ENCODE data around the gene CRISP2. TPM values are rescaled to one million over a fixed set of nuclear protein-coding genes. Genes with fewer than 3 reads are reported as not detected.
"Not testable (repeated sequence)": the region's sequence is repeated elsewhere in the genome, so short reads cannot be mapped to it uniquely, and the experiment has no call there.

The CRISP2 gene
- total RNA-seq, 1 donor from 2014 or later = not detected

DNA sequence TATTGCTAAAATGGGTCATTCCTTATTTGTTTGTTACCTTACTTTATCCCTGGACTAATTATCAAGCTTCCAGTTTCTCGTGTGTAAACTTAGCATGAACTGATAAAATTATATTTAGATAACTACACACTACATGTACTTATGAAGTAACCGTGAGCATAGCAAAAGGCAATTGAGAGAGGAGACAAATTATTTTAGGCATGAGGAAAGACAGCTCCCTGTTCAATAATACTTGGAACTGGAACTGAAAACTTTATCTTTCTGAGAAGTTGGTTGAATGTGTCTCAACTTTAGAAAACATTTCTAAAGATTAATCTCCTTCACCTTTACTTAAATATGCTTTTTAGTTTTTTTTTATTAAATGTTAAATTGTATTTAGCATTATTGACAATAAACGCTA, 19.4 kb upstream of the CRISP2 start:
- no peak overlapping the region for H3K27ac Mint-ChIP-seq
- Histone ChIP-seq H3F3A (ENCODE audit: low read depth) (no peaks in the 10 kb centered on the region), H3K9me3 (ENCODE audit: low read depth) (no peaks in the 10 kb centered on the region), H4K20me1 (ENCODE audit: low read depth) (no peaks in the 10 kb centered on the region), H3K4me1 (no peaks in the 10 kb centered on the region), H3K9ac (no peak overlapping the region), H2AFZ (replicated peaks) (no peak overlapping the region), H3K4me3 (no peak overlapping the region), H3K27ac (no peak overlapping the region), H3K27me3 (no peaks in the 10 kb centered on the region), H3K4me2 (no peak overlapping the region), H3K36me3 (no peaks in the 10 kb centered on the region), H3K79me2 (ENCODE audit: low read depth) (no peaks in the 10 kb centered on the region)
- no peaks in the 10 kb centered on the region for H3K27me3 Mint-ChIP-seq (ENCODE audit: insufficient read depth, low read depth)
- DNase-seq (ENCODE audit: low spot score) = no peak
- TF ChIP-seq CTCF (IDR thresholded peaks at IDR 0.05) = no peak
- TF ChIP-seq EZH2phosphoT487 (IDR thresholded peaks at IDR 0.05) = no peak
- H3K36me3 Mint-ChIP-seq = no peaks in the 10 kb centered on the region
- no peak overlapping the region for H3K4me3 Mint-ChIP-seq
- H3K4me1 Mint-ChIP-seq = no peaks in the 10 kb centered on the region
- H3K9me3 Mint-ChIP-seq = no peaks in the 10 kb centered on the region

DNA sequence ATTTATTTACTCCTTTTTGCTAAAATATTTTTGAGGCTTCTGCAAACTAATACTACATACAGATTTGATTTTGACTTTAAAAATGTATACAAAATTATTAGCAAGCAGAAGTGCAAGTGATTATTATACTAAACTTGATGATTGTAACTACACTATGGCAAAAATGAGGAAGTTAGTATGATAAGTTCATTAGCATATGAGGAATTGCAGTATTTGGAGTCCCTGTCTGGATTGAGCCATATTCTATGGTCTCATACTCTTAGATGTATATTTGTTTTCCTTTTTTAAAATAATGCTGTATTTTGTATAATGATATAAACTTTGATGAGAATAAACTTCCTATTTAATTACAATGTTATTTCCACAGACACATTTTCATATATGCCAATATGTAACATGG, 16.9 kb upstream of the CRISP2 start:
- H3K4me1 ChIP-seq = no peaks in the 10 kb centered on the region
- Mint-ChIP-seq H3K27me3 (ENCODE audit: insufficient read depth, low read depth) (no peaks in the 10 kb centered on the region), H3K4me1 (no peaks in the 10 kb centered on the region), H3K9me3 (no peaks in the 10 kb centered on the region), H3K36me3 (no peaks in the 10 kb centered on the region), H3K4me3 (no peak overlapping the region), H3K27ac (no peak overlapping the region)
- no peak overlapping the region for H3K27ac ChIP-seq
- no peak for DNase-seq (ENCODE audit: low spot score)
- no peak overlapping the region for H2AFZ ChIP-seq (replicated peaks)
- no peak overlapping the region for H3K9ac ChIP-seq
- no peaks in the 10 kb centered on the region for H3F3A ChIP-seq (ENCODE audit: low read depth)
- H3K27me3 ChIP-seq = no peaks in the 10 kb centered on the region
- no peak overlapping the region for H3K4me3 ChIP-seq
- H4K20me1 ChIP-seq (ENCODE audit: low read depth) = no peaks in the 10 kb centered on the region
- no peaks in the 10 kb centered on the region for H3K79me2 ChIP-seq (ENCODE audit: low read depth)
- TF ChIP-seq EZH2phosphoT487 (IDR thresholded peaks at IDR 0.05) = no peak
- TF ChIP-seq EZH2 (IDR thresholded peaks at IDR 0.05) = no peak
- H3K9me3 ChIP-seq (ENCODE audit: low read depth) = no peaks in the 10 kb centered on the region
- no peak overlapping the region for H3K4me2 ChIP-seq
- no peaks in the 10 kb centered on the region for H3K36me3 ChIP-seq

DNA sequence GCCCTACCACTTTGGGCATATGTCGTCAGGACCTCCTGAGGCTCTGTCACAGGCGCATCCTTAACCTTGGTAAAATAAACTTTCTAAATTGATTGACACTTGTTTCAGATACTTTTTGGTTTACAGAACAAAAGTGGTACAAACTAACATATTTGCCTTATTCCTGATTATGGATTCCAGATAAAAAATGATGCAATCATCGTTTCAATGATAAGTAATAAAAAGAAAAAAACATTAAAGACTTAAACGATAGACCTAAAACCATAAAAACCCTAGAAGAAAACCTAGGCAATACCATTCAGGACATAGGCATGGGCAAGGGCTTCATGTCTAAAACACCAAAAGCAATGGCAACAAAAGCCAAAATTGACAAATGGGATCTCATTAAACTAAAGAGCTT, 10.6 kb upstream of the CRISP2 start:
- H2AFZ ChIP-seq (replicated peaks); H3K4me3 Mint-ChIP-seq; H3K36me3 ChIP-seq; H3K79me2 ChIP-seq (ENCODE audit: low read depth); H3K27me3 Mint-ChIP-seq (ENCODE audit: insufficient read depth, low read depth); H3K9ac ChIP-seq; H3K4me1 ChIP-seq; H3K27ac Mint-ChIP-seq; H3K4me1 Mint-ChIP-seq; DNase-seq (ENCODE audit: low spot score); H4K20me1 ChIP-seq (ENCODE audit: low read depth); H3K27ac ChIP-seq; H3K36me3 Mint-ChIP-seq; H3F3A ChIP-seq (ENCODE audit: low read depth); H3K4me2 ChIP-seq; H3K27me3 ChIP-seq; H3K4me3 ChIP-seq; H3K9me3 ChIP-seq (ENCODE audit: low read depth): not testable (repeated sequence)
- peaks cover 14% of the 10 kb centered on the region for H3K9me3 Mint-ChIP-seq

GRCh38 chr6:49721297-49721696, 8.0 kb upstream of the CRISP2 start:
- no peak overlapping the region for H3K27ac Mint-ChIP-seq
- H3K4me3 ChIP-seq = no peak overlapping the region
- peaks cover 4% of the 10 kb centered on the region for H3K9me3 ChIP-seq (ENCODE audit: low read depth)
- no peaks in the 10 kb centered on the region for H3K27me3 ChIP-seq
- H3K79me2 ChIP-seq (ENCODE audit: low read depth) = no peaks in the 10 kb centered on the region
- DNase-seq (ENCODE audit: low spot score) = no peak
- H3F3A ChIP-seq (ENCODE audit: low read depth) = no peaks in the 10 kb centered on the region
- TF ChIP-seq CTCF (IDR thresholded peaks at IDR 0.05) (no peak), EZH2phosphoT487 (IDR thresholded peaks at IDR 0.05) (no peak), EZH2 (IDR thresholded peaks at IDR 0.05) (no peak)
- H2AFZ ChIP-seq (replicated peaks) = no peak overlapping the region
- no peaks in the 10 kb centered on the region for H3K36me3 Mint-ChIP-seq
- H3K27ac ChIP-seq = no peak overlapping the region
- H3K4me3 Mint-ChIP-seq = no peak overlapping the region
- H3K27me3 Mint-ChIP-seq (ENCODE audit: insufficient read depth, low read depth) = no peaks in the 10 kb centered on the region
- peaks cover 4% of the 10 kb centered on the region for H3K36me3 ChIP-seq
- H3K4me2 ChIP-seq = no peak overlapping the region
- H3K4me1 Mint-ChIP-seq = no peaks in the 10 kb centered on the region
- H3K4me1 ChIP-seq = no peaks in the 10 kb centered on the region
- H3K9me3 Mint-ChIP-seq = peaks cover 14% of the 10 kb centered on the region
- H3K9ac ChIP-seq = no peak overlapping the region
- no peaks in the 10 kb centered on the region for H4K20me1 ChIP-seq (ENCODE audit: low read depth)

Measured in neural progenitor cell (in vitro differentiated cells).